ENCODE results near the gene FER. TPM values are rescaled to one million over a fixed set of nuclear protein-coding genes. Genes with fewer than 3 reads are reported as not detected.

FER gene
- total RNA-seq, 1 donor from 2014 or later: 38.7 TPM

DNA sequence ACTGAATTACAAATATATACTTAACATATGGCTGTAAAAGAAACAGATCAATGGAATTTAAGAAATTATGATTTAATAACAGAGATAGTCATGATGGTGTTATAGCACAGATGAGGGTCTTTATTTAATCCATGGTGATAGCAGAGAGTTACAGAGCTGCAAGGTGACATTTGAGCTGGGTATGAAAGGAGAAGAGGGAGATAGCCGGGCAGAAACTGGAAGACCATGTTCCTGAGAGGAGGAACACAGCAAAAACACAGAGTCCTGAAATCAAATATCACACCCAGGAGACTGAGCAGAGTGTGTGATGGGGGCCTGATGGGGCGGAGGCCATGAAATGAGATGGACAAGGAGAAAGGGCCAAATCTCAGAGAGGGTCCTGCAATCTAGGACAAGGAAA, 498.7 kb downstream of the FER start:
- no peak for DNase-seq (ENCODE audit: low spot score)
